Tibial artery (tissue), 4 donors: ENCODE results near the gene NPNT.

ENCODE experiments used
- DNase-seq, 2 donors: peaks; one replicate each; pipeline ENCODE4 v3.0.0-alpha.2; 2019
- H3K27ac ChIP-seq, 2 donors: fragments of 200-600 bp; sonication (generic) in 1 of 2; 1 replicate in 1 of 2; 2 replicates in 1 of 2; pipeline ENCODE4 v1.5.1; 2018 to 2019; ENCODE audit warnings: mild to moderate bottlenecking in 1 of 2
- H3K27me3 ChIP-seq, 2 donors: fragments of 200-600 bp; sonication (generic) in 1 of 2; one replicate each; pipeline versions ENCODE4 v1.5.1 to v1.6.0; 2016 to 2019
- H3K36me3 ChIP-seq, 3 donors: fragments of 200-600 bp; sonication (generic) in 2 of 3; one replicate each; pipeline ENCODE4 v1.5.1; 2016 to 2019; ENCODE audit warnings: mild to moderate bottlenecking in 2 of 3
- H3K4me1 ChIP-seq, 4 donors: fragments of 200-600 bp; sonication (generic) in 2 of 4; 1 replicate in 3 of 4; 2 replicates in 1 of 4; pipeline ENCODE4 v1.5.1; 2016 to 2019
- H3K4me3 ChIP-seq, 2 donors: fragments of 200-600 bp; sonication (generic) in 1 of 2; 1 replicate in 1 of 2; 2 replicates in 1 of 2; pipeline ENCODE4 v1.5.1; 2018 to 2019; ENCODE audit warnings: mild to moderate bottlenecking in 2 of 2
- H3K9me3 ChIP-seq, 3 donors: fragments of 200-600 bp; sonication (generic) in 1 of 3; one replicate each; pipeline ENCODE4 v1.5.1; 2016 to 2019
- CTCF ChIP-seq, 2 experiments: fragments of 200-600 bp in 1 of 2; fragments of 450-650 bp in 1 of 2; IDR thresholded peaks; one replicate each; pipeline ENCODE4 v1.5.1; 2017 to 2019; ENCODE audit warnings: antibody characterized with exemption in 2 of 2, mild to moderate bottlenecking in 1 of 2, moderate library complexity in 1 of 2
- intact Hi-C: fragments of 100-400 bp; cut with DNase I; formaldehyde crosslinking; loops from one replicate; pipeline ENCODE4 v1.15.0; 2023; ENCODE audit warnings: low total_unique reads

The NPNT gene

DNA sequence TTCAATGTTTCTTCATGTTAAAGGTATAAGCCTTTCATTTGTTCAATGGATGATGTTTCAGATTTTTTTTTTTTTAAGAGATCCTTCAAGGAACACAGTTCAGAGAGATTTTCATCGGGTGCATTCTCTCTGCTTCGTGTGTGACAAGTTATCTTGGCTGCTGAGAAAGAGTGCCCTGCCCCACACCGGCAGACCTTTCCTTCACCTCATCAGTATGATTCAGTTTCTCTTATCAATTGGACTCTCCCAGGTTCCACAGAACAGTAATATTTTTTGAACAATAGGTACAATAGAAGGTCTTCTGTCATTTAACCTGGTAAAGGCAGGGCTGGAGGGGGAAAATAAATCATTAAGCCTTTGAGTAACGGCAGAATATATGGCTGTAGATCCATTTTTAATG lies 75.8 kb downstream of the NPNT start:
- DNase-seq, result no peak
- TF ChIP-seq CTCF (IDR thresholded peaks at IDR 0.05), result no peak
- H3K27me3 ChIP-seq, result no peaks in the 10 kb centered on the region
- H3K36me3 ChIP-seq, result peaks cover 4 to 9% (median 4%) of the 10 kb centered on the region in 3 donors
- no peak overlapping the region for H3K4me3 ChIP-seq
- intact Hi-C loops, result no loop called here
- no peak overlapping the region for H3K27ac ChIP-seq
- H3K9me3 ChIP-seq, result no peaks in the 10 kb centered on the region
- H3K4me1 ChIP-seq, result peaks cover 0 to 31% (median 10%) of the 10 kb centered on the region in 4 donors

GRCh38 chr4:105972946-105973621 lies 77.8 kb downstream of the NPNT start:
- Histone ChIP-seq H3K27ac (no peak overlapping the region), H3K4me1 (peaks cover 0 to 12% (median 4%) of the 10 kb centered on the region in 4 donors), H3K27me3 (no peaks in the 10 kb centered on the region), H3K4me3 (no peak overlapping the region), H3K9me3 (no peaks in the 10 kb centered on the region), H3K36me3 (peaks cover 4 to 5% (median 4%) of the 10 kb centered on the region in 3 donors)
- DNase-seq, result no peak
- no peak for TF ChIP-seq CTCF (IDR thresholded peaks at IDR 0.05)
- intact Hi-C loops, result no loop called here

DNA sequence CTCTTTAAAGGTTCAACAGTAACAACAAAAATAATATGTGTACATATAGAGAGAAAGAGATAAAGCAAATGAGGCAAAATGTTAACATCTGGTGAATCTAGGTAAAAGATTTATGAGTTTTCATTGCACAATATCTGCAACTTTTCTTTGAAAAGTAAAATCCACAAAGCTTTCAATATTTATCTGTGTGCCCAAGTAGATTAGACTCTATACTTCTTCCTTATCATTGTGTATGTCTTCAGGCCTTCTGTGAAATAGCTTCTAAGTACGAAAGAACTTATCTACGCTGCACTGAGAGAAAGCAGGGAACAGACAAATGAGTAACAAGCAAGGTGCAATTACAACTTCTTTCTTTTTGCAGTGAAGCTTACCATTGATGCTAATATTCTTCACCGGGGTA lies 81.6 kb downstream of the NPNT start:
- no peak for TF ChIP-seq CTCF (IDR thresholded peaks at IDR 0.05)
- Histone ChIP-seq H3K27me3 (no peaks in the 10 kb centered on the region), H3K9me3 (no peaks in the 10 kb centered on the region), H3K36me3 (peaks cover 0 to 4% (median 4%) of the 10 kb centered on the region in 3 donors), H3K4me1 (peaks cover 0 to 20% (median 7%) of the 10 kb centered on the region in 4 donors), H3K27ac (no peak overlapping the region), H3K4me3 (no peak overlapping the region)
- no peak for DNase-seq
- intact Hi-C loops, result no loop called here

GRCh38 chr4:105978684-105979296 lies 83.5 kb downstream of the NPNT start:
- peak; percentile 54 to 74 for DNase-seq
- H3K4me1 ChIP-seq, result peaks cover 0 to 20% (median 7%) of the 10 kb centered on the region in 4 donors
- H3K9me3 ChIP-seq, result no peaks in the 10 kb centered on the region
- no peak overlapping the region for H3K4me3 ChIP-seq
- no peaks in the 10 kb centered on the region for H3K36me3 ChIP-seq
- no peak for TF ChIP-seq CTCF (IDR thresholded peaks at IDR 0.05)
- no peaks in the 10 kb centered on the region for H3K27me3 ChIP-seq
- intact Hi-C loops, result no loop called here
- peak overlapping the region; percentile 55 to 56 for H3K27ac ChIP-seq

GRCh38 chr4:105979506-105979905 lies 84.2 kb downstream of the NPNT start:
- no peaks in the 10 kb centered on the region for H3K9me3 ChIP-seq
- TF ChIP-seq CTCF (IDR thresholded peaks at IDR 0.05), result no peak
- peaks cover 0 to 20% (median 7%) of the 10 kb centered on the region in 4 donors for H3K4me1 ChIP-seq
- no peaks in the 10 kb centered on the region for H3K36me3 ChIP-seq
- intact Hi-C loops, result no loop called here
- H3K4me3 ChIP-seq, result no peak overlapping the region
- peak overlapping the region; percentile 55 to 56 for H3K27ac ChIP-seq
- DNase-seq, result no peak
- H3K27me3 ChIP-seq, result no peaks in the 10 kb centered on the region
